Lung (tissue), 12 donors: Measurements from ENCODE around the gene RTEL1. TPM values are rescaled to one million over a fixed set of nuclear protein-coding genes. Genes with fewer than 3 reads are reported as not detected.
A peak's percentile ranks its signal among the peaks of the same experiment; 100 is the strongest.
"Not testable (repeated sequence)": the region's sequence is repeated elsewhere in the genome, so short reads cannot be mapped to it uniquely, and the experiment has no call there.

Source experiments
- ATAC-seq: fragments of 200-7000 bp; cut with Tn5 transposase; one replicate; pipeline ENCODE4 v1.9.1; 2020; ENCODE audit warnings: moderate number of reproducible peaks; ENCODE audit not compliant: insufficient read depth, low FRiP score
- DNase-seq, 3 donors: peaks; one replicate each; pipeline ENCODE4 v3.0.0-alpha.2; 2013 to 2017
- H3K27ac ChIP-seq, 2 donors: one replicate each; pipeline ENCODE4 v1.5.1; 2013; ENCODE audit warnings: mild to moderate bottlenecking in 2 of 2, moderate library complexity in 2 of 2, control low read depth in 1 of 2, inconsistent platforms in 1 of 2, low read depth in 1 of 2, low read length in 1 of 2
- H3K27me3 ChIP-seq, 3 donors: one replicate each; pipeline ENCODE4 v1.5.1; 2013; ENCODE audit warnings: low read length in 2 of 3; ENCODE audit not compliant: control insufficient read depth in 3 of 3, insufficient read depth in 3 of 3
- H3K36me3 ChIP-seq, 4 donors: one replicate each; pipeline ENCODE4 v1.5.1; 2013; ENCODE audit warnings: low read length in 4 of 4, mild to moderate bottlenecking in 1 of 4, moderate library complexity in 1 of 4; ENCODE audit not compliant: control insufficient read depth in 4 of 4, insufficient read depth in 4 of 4
- H3K4me1 ChIP-seq, 5 donors: one replicate each; pipeline ENCODE4 v1.5.1; 2013; ENCODE audit warnings: low read length in 5 of 5, mild to moderate bottlenecking in 2 of 5, moderate library complexity in 1 of 5; ENCODE audit not compliant: control insufficient read depth in 5 of 5, insufficient read depth in 5 of 5
- H3K4me3 ChIP-seq: one replicate; pipeline ENCODE4 v1.5.1; 2013; ENCODE audit warnings: mild to moderate bottlenecking, control low read depth, moderate library complexity
- H3K9ac ChIP-seq, 2 donors: one replicate each; pipeline ENCODE4 v1.5.1; 2013; ENCODE audit warnings: low read length in 2 of 2, control low read depth in 1 of 2; ENCODE audit not compliant: insufficient read depth in 1 of 2
- H3K9me3 ChIP-seq, 4 donors: one replicate each; pipeline ENCODE4 v1.5.1; 2013; ENCODE audit warnings: low read length in 3 of 4, mild to moderate bottlenecking in 1 of 4, moderate library complexity in 1 of 4; ENCODE audit not compliant: control insufficient read depth in 4 of 4, insufficient read depth in 3 of 4
- WGBS, 2 donors: extraction: QIAGEN DNeasy Blood & Tissue Kit; methylation state at CpG; one replicate each; pipeline ENCODE4 v1.1.7; 2013; 5-methylcytosine and 5-hydroxymethylcytosine counted together
- polyA plus RNA-seq, 2 donors: library from polyadenylated mRNA; stranded (reverse); fragments of 200-250 nt; gene quantifications; one replicate each; pipeline ENCODE4 v1.2.1, GENCODE V29; 2013
- total RNA-seq, 2 donors: library from RNA; depleted of rRNA in 1 of 2; stranded (reverse); fragments of >200 nt in 1 of 2; gene quantifications; one replicate each; pipeline ENCODE4 v1.2.1, GENCODE V29; 2014 to 2021
- TF ChIP-seq, protein P1 (sequence below): IDR thresholded peaks from 2 replicates; pipeline ENCODE4 v1.5.1; 2012; ENCODE audit warnings: mild to moderate bottlenecking; ENCODE audit errors: control extremely low read depth, extremely low read depth
- donor health status: control.
- donor health status: control.
- donor health status: Bipolar disorder and iron deficiency.
- donor health status: healthy.
- donor health status: DM: yes; HTN: yes; CAD: no.

Gene RTEL1
- total and polyA plus RNA-seq, 4 donors: 12.4 to 45.8 (median 17.7) TPM

DNA sequence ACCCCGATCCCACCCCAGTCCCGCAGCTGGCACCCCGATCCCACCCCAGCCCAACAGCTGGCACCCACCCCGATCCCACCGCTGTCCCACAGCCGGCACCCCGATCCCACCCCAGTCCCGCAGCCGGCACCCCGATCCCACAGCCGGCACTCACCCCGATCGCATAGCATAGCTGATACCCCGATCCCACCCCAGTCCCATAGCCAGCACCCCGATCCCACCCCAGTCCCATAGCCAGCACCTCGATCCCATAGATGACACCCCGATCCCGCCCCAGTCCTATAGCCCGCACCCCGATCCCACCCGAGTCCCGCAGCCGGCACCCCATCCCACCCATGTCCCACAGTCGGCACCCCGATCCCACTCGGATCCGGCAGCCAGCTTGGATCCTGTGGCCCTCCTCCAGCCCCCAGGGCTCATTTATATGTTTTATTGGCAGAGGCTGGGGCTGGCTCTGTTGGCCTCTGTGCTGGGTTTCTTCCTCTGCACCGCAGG is 30.3 kb upstream of the RTEL1 start:
- Histone ChIP-seq H3K36me3 (no peaks in the 10 kb centered on the region), H3K4me1 (peaks cover 0 to 18% (median 2%) of the 10 kb centered on the region in 5 donors), H3K27me3 (no peaks in the 10 kb centered on the region), H3K4me3 (peak overlapping the region; percentile 95), H3K9me3 (no peaks in the 10 kb centered on the region), H3K9ac (no peak overlapping the region), H3K27ac (peak overlapping the region; percentile 97 to 100)
- TF ChIP-seq, protein P1, sequence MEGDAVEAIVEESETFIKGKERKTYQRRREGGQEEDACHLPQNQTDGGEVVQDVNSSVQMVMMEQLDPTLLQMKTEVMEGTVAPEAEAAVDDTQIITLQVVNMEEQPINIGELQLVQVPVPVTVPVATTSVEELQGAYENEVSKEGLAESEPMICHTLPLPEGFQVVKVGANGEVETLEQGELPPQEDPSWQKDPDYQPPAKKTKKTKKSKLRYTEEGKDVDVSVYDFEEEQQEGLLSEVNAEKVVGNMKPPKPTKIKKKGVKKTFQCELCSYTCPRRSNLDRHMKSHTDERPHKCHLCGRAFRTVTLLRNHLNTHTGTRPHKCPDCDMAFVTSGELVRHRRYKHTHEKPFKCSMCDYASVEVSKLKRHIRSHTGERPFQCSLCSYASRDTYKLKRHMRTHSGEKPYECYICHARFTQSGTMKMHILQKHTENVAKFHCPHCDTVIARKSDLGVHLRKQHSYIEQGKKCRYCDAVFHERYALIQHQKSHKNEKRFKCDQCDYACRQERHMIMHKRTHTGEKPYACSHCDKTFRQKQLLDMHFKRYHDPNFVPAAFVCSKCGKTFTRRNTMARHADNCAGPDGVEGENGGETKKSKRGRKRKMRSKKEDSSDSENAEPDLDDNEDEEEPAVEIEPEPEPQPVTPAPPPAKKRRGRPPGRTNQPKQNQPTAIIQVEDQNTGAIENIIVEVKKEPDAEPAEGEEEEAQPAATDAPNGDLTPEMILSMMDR: no peak
- 8 to 18% methylated on average over 21 to 28 of the region's 28 CpGs for WGBS, 2 donors
- ATAC-seq: no peak
- DNase-seq: no peak

DNA sequence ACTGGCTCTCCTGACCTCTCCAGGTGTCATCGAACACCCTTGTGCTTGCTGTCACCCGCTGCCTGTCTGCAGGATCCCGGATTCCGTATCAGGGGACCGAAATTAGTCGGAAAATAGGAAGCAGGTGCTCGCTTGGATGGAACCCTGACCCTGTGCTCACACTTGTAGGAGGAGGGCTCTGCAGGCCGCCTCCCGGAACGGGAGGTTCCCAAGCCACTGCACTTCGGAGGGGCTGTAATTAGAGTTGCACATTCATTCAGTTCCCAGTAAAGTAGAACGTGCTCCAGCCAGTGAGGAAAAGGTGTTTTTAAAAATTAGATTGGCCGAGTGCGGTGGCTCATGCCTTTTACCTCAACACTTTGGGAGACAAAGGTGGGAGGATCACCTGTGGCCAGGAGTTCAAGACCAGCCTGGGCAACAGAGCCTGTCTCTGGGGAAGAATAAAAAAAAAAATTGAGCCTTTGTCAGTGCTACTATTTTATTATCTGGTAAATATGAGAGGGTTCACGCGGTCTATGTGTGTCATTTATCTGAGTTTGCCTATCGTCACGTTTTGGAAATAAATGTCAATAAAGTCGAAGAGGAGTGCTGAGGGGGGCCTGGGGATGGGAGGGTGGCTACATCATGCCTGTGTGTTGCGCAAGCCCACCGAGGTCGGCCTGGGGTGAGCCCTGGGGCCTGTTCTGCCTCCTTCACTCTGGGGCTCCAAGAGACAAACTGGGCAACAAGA is 29.7 kb upstream of the RTEL1 start:
- H3K9ac ChIP-seq: no peak overlapping the region
- peak; percentile 63 to 76 (median 64) for DNase-seq
- H3K36me3 ChIP-seq: no peaks in the 10 kb centered on the region
- H3K4me1 ChIP-seq: peaks cover 0 to 18% (median 2%) of the 10 kb centered on the region in 5 donors
- ATAC-seq: peak; percentile 50
- H3K9me3 ChIP-seq: no peaks in the 10 kb centered on the region
- peak overlapping the region; percentile 97 to 100 for H3K27ac ChIP-seq
- TF ChIP-seq, protein P1: no peak
- 17 to 18% methylated on average over 22 of the region's 22 CpGs for WGBS, 2 donors
- H3K27me3 ChIP-seq: no peaks in the 10 kb centered on the region
- peak overlapping the region; percentile 95 for H3K4me3 ChIP-seq

DNA sequence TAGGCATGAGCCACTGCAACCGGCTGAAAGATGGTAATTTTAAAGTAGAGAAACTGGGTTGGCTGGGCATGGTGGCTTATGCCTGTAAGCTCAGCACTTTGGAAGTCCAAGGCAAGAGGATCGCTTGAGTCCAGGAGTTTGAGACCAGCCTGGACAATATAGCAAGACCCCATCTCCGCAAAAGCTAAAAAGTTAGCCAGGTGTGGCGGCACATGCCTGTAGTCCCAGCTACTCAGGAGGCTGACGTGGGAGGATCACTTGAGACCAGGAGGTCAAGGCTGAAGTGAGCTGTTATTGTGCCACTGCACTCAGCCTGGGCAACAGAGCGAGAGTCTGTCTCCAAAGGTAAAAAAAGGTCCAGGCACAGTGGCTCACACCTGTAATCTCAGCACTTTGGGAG is 27.2 kb upstream of the RTEL1 start:
- H3K4me3 ChIP-seq, DNase-seq, ATAC-seq, H3K9ac ChIP-seq, H3K36me3 ChIP-seq, H3K9me3 ChIP-seq, H3K27me3 ChIP-seq: not testable (repeated sequence)
- peak overlapping the region in 1 of 2 donors; percentile 39 for H3K27ac ChIP-seq
- H3K4me1 ChIP-seq: peaks cover 0 to 13% (median 2%) of the 10 kb centered on the region in 5 donors
- WGBS, 2 donors: 89 to 99% methylated on average over 6 of the region's 6 CpGs

DNA sequence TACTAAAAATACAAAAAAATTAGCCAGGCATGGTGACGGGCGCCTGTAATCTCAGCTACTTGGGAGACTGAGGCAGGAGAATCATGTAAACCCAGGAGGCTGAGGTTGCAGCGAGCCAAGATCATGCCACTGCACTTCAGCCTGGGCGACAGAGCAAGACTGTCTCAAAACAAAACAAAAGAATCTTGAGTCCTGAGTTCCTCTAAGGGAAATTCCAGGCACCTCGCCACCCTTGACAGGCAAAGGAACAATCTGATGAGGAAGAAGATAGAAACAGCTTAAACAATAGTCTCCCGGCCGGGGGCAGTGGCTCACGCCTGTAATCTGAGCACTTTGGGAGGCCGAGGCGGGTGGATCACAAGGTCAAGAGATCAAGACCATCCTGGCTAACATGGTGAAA is 26.7 kb upstream of the RTEL1 start:
- H3K36me3 ChIP-seq, DNase-seq, H3K9ac ChIP-seq, ATAC-seq, H3K4me3 ChIP-seq, H3K27me3 ChIP-seq, H3K9me3 ChIP-seq: not testable (repeated sequence)
- peak overlapping the region in 1 of 2 donors; percentile 39 for H3K27ac ChIP-seq
- WGBS, 2 donors: 40 to 64% methylated on average over 10 of the region's 10 CpGs
- peaks cover 0 to 12% (median 2%) of the 10 kb centered on the region in 5 donors for H3K4me1 ChIP-seq
